ENCODE results near the gene SRRD.

DNA sequence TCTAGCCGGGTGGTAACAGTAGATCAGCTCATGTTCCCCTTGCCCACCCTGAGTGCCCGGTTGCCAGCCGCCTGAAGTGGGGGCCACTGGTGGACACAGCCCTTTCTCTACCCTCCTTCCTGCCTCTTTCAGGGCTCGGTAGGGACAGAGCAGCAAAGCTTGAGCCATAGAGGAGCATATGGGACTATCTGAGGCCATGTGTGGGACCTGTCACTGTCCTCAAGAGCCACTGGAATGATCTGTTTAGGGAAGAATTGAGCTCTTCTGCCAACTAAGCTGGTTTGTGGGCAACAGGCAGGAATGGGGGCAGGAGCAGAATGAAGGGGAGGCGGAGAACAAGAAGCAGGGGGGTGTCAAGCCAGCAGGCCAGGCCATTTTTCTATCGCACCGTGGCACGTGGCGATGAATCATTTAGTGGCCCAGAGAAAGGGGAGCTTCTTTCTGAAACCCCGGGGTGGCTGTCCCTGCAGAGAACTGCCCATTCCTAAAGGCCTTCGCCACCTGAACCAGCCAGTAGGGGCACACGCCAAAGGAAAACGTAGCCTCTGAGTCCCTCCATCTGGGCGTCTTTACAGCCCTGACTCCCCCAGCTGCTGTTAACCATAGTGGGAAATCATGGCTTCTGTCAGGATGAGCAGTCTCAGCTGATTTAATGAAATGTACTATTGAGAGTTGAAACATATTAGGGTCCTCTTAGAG lies 45.8 kb upstream of the SRRD start:
- TF ChIP-seq EZH2 (IDR thresholded peaks at IDR 0.05; ENCODE audit: insufficient read depth, poor library complexity, severe bottlenecking) (no peak), EZH2phosphoT487 (IDR thresholded peaks at IDR 0.05; ENCODE audit: insufficient read depth, low read depth) (no peak)
